Hepatocyte (in vitro differentiated cells): ENCODE results near the gene ALK. TPM values are rescaled to one million over a fixed set of nuclear protein-coding genes. Genes with fewer than 3 reads are reported as not detected.

Source experiments
- DNase-seq: peaks from one replicate; pipeline ENCODE4 v3.0.0-alpha.2; 2016; ENCODE audit warnings: low spot score
- H2AFZ ChIP-seq: fragments of 200-600 bp; sonication (generic); 2 replicates; pipeline ENCODE4 v1.6.0; 2016; ENCODE audit warnings: antibody characterized with exemption, mild to moderate bottlenecking
- H3K27ac ChIP-seq: fragments of 200-600 bp; sonication (generic); 2 replicates; pipeline ENCODE4 v1.5.1; 2016; ENCODE audit warnings: mild to moderate bottlenecking
- H3K27me3 ChIP-seq: fragments of 200-600 bp; sonication (generic); 2 replicates; pipeline ENCODE4 v1.6.1; 2016
- H3K36me3 ChIP-seq: fragments of 200-600 bp; sonication (generic); replicated peaks from 2 replicates; pipeline ENCODE4 v1.5.1; 2016; ENCODE audit warnings: low read depth; ENCODE audit not compliant: insufficient read depth
- H3K4me1 ChIP-seq: fragments of 200-600 bp; sonication (generic); 2 replicates; pipeline ENCODE4 v1.5.1; 2016; ENCODE audit warnings: mild to moderate bottlenecking, moderate library complexity; ENCODE audit not compliant: insufficient read depth
- H3K4me2 ChIP-seq: fragments of 200-600 bp; sonication (generic); 2 replicates; pipeline ENCODE4 v1.6.0; 2016
- H3K4me3 ChIP-seq: fragments of 200-600 bp; sonication (generic); 2 replicates; pipeline ENCODE4 v1.5.1; 2016; ENCODE audit warnings: mild to moderate bottlenecking
- H3K79me2 ChIP-seq: fragments of 200-600 bp; sonication (generic); 2 replicates; pipeline ENCODE4 v1.6.0; 2017; ENCODE audit warnings: mild to moderate bottlenecking
- H3K9me2 ChIP-seq: fragments of 200-600 bp; sonication (generic); replicated peaks from 2 replicates; pipeline ENCODE4 v1.6.0; 2017; ENCODE audit warnings: mild to moderate bottlenecking; ENCODE audit not compliant: insufficient read depth
- H3K9me3 ChIP-seq: fragments of 200-600 bp; sonication (generic); 2 replicates; pipeline ENCODE4 v1.5.1; 2016; ENCODE audit warnings: low read depth, mild to moderate bottlenecking
- H4K20me1 ChIP-seq: fragments of 200-600 bp; sonication (generic); 2 replicates; pipeline ENCODE4 v1.6.0; 2016; ENCODE audit warnings: mild to moderate bottlenecking; ENCODE audit not compliant: insufficient read depth, poor library complexity, severe bottlenecking
- CTCF ChIP-seq: fragments of 200-600 bp; sonication (generic); IDR thresholded peaks from 2 replicates; pipeline ENCODE4 v1.5.1; 2016; ENCODE audit warnings: antibody characterized with exemption, mild to moderate bottlenecking; ENCODE audit not compliant: poor library complexity
- EZH2 ChIP-seq: fragments of 200-600 bp; sonication (generic); IDR thresholded peaks from 2 replicates; pipeline ENCODE4 v1.6.1; 2016; ENCODE audit warnings: antibody characterized with exemption, mild to moderate bottlenecking, borderline replicate concordance
- EZH2phosphoT487 ChIP-seq: fragments of 200-600 bp; sonication (generic); IDR thresholded peaks from one replicate; pipeline ENCODE4 v1.6.1; 2018; ENCODE audit warnings: antibody characterized with exemption, mild to moderate bottlenecking, low read depth, moderate library complexity; ENCODE audit not compliant: unreplicated experiment, severe bottlenecking
- WGBS: methylation state at CpG from one replicate; pipeline ENCODE4 v1.1.6; 2016; ENCODE audit warnings: low lambda C conversion rate; ENCODE audit errors: missing lambda C conversion rate; 5-methylcytosine and 5-hydroxymethylcytosine counted together
- polyA plus RNA-seq: library from polyadenylated mRNA; unstranded; fragments of >200 nt; fragmentation: Nextera tagmentation; extraction: Ambion mirVana; gene quantifications from 2 replicates; pipeline ENCODE4 v1.2.1, GENCODE V29; 2016
- total RNA-seq: library from RNA; depleted of rRNA; stranded (reverse); fragments of >200 nt; gene quantifications from 2 replicates; pipeline ENCODE4 v1.2.3, GENCODE V29; 2014

ALK gene
- total and polyA plus RNA-seq, 2 experiments from 2014 or later: 0.16 to 0.27 TPM

DNA sequence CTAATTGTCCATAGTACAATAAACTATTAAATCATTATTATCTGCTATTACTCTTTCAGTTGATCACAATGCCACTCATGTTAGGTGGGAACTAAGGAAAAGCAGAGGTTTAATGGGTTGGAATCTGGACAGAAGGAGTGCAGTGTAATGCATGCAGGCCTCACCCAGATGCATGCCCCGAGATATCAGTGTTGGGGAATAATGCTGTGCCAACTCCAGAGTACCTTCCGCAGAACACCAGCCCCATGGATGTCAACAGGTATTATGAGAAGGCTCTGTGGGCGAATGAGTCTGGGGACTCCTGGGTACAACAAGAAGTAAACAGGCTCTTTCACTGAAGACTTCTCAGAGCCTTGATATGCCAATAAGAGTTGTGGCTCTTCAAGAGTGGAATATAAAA, 377.4 kb downstream of the ALK start:
- H3K9me3 ChIP-seq: no peaks in the 10 kb centered on the region
- TF ChIP-seq CTCF (no peak), EZH2phosphoT487 (no peak), EZH2 (no peak)
- H3K9me2 ChIP-seq: no peaks in the 10 kb centered on the region
- no peaks in the 10 kb centered on the region for H3K79me2 ChIP-seq
- no peaks in the 10 kb centered on the region for H3K4me1 ChIP-seq
- H3K27ac ChIP-seq: no peak overlapping the region
- DNase-seq: no peak
- H2AFZ ChIP-seq: no peak overlapping the region
- no peaks in the 10 kb centered on the region for H3K27me3 ChIP-seq
- H4K20me1 ChIP-seq: no peaks in the 10 kb centered on the region
- WGBS: 94% methylated on average over 3 of the region's 3 CpGs
- no peak overlapping the region for H3K4me3 ChIP-seq
- no peaks in the 10 kb centered on the region for H3K36me3 ChIP-seq
- no peak overlapping the region for H3K4me2 ChIP-seq

DNA sequence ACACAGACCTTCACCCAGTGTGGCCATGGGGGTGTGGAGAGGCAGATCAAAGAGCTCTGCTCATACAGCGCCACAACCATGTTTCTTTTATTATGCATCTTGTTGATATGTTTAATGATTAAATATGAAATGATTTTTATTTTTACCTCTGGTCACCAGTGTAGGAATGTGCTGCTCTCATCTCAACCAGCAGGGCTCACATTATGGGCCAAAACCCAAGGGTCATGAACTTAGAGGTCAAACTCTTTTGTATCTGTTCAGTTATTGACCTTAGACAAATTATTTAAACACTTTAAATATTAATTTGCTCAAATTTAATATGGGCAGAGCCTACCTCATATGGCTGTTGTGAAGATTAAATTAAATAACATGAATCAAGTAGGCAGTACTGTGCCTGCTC, 386.2 kb downstream of the ALK start:
- H2AFZ ChIP-seq: no peak overlapping the region
- no peak for TF ChIP-seq EZH2
- 81% methylated on average over 1 of the region's 1 CpG for WGBS

GRCh38 chr2:29532436-29532835, 388.9 kb downstream of the ALK start:
- no peak overlapping the region for H3K4me2 ChIP-seq
- H3K9me2 ChIP-seq: no peaks in the 10 kb centered on the region
- H3K4me3 ChIP-seq: no peak overlapping the region
- WGBS: 83% methylated on average over 1 of the region's 1 CpG
- TF ChIP-seq CTCF: no peak
- TF ChIP-seq EZH2: no peak
- TF ChIP-seq EZH2phosphoT487: no peak
- no peaks in the 10 kb centered on the region for H4K20me1 ChIP-seq
- no peak overlapping the region for H3K27ac ChIP-seq
- H3K4me1 ChIP-seq: peaks cover 6% of the 10 kb centered on the region
- H3K36me3 ChIP-seq: no peaks in the 10 kb centered on the region
- DNase-seq: no peak
- H3K9me3 ChIP-seq: no peaks in the 10 kb centered on the region
- no peak overlapping the region for H2AFZ ChIP-seq
- no peaks in the 10 kb centered on the region for H3K27me3 ChIP-seq
- no peaks in the 10 kb centered on the region for H3K79me2 ChIP-seq

More for the DNA sequence above, 386.2 kb downstream of the ALK start:
- no peaks in the 10 kb centered on the region for H3K27me3 ChIP-seq
- no peaks in the 10 kb centered on the region for H3K9me3 ChIP-seq
- no peaks in the 10 kb centered on the region for H3K4me1 ChIP-seq
- H3K4me3 ChIP-seq: no peak overlapping the region
- no peaks in the 10 kb centered on the region for H3K79me2 ChIP-seq
- DNase-seq: no peak
- no peaks in the 10 kb centered on the region for H4K20me1 ChIP-seq
- no peak overlapping the region for H3K27ac ChIP-seq
- H3K4me2 ChIP-seq: no peak overlapping the region
- H3K9me2 ChIP-seq: no peaks in the 10 kb centered on the region
- H3K36me3 ChIP-seq: no peaks in the 10 kb centered on the region

DNA sequence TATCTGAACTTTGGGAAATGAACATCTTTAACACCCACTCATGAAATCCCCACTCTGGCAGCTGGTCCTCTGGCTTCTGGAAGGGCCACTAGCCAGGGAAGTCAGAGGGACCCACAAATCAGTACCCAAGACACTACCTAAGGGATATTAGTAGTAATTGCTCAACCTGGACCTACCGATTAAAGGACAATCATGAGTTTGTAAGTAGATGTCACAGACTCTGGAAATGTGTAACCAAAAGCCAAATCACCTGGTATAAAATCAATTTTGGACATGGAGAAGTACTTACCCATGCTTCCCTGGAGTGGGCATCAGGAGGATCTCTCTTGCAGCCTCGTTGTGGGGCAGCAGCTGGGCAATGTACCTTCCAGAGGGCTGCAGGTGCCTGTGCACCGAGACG, 389.8 kb downstream of the ALK start:
- no peaks in the 10 kb centered on the region for H3K9me2 ChIP-seq
- DNase-seq: no peak
- H3K27me3 ChIP-seq: no peaks in the 10 kb centered on the region
- H2AFZ ChIP-seq: no peak overlapping the region
- H3K4me2 ChIP-seq: no peak overlapping the region
- no peak for TF ChIP-seq EZH2phosphoT487
- no peak for TF ChIP-seq CTCF
- TF ChIP-seq EZH2: no peak
- H3K9me3 ChIP-seq: no peaks in the 10 kb centered on the region
- 90% methylated on average over 4 of the region's 4 CpGs for WGBS
- no peak overlapping the region for H3K27ac ChIP-seq
- peaks cover 6% of the 10 kb centered on the region for H3K4me1 ChIP-seq
- no peaks in the 10 kb centered on the region for H4K20me1 ChIP-seq
- H3K4me3 ChIP-seq: no peak overlapping the region
- H3K36me3 ChIP-seq: no peaks in the 10 kb centered on the region
- no peaks in the 10 kb centered on the region for H3K79me2 ChIP-seq
